UCSD-AML1 (cell line): Measurements from ENCODE around the gene PTPRN2.
"Not testable (repeated sequence)": the region's sequence is repeated elsewhere in the genome, so short reads cannot be mapped to it uniquely, and the experiment has no call there.

Experiments
- DNase-seq: peaks from one replicate; lab custom pipeline; 2025; ENCODE audit not compliant: unreplicated experiment; lab: John Stamatoyannopoulos, UW

The PTPRN2 gene

DNA sequence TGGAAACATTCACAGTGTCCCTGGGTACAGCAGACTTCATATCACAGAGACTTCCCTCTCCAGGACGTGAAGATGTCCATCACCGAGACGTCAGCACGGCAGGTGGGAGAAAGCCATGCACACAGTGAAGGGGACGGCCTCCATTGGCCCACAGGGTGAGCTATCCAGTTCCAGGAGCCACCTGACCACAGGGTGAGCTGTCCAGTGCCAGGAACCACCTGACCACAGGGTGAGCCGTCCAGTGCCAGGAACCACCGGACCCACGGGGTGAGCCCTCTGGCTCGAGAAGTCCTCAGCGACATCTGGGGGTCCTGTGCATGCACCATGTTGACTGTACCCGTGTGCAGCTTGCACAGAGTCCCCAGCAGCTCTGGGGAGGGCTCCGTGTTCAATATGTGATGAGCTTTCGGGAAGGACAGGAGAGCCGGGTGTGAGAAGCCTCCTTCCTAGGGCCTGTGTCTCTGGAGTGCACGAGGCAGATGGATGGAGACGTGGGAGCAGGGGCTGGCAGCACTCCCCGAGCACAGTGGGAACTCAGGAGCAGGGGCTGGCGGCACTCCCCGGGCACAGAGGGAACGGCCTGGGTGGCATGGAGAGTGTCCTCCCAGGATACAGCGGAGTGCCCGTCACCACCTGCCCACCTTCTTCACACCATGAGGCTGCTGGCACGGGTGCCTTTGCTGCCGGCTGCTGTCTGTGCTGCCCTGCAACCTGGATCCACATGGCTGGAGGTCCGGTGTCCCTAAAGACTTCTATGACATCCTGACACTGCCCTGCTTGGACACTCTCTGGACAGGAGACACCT lies 634.6 kb downstream of the PTPRN2 start:
- DNase-seq: no peak

DNA sequence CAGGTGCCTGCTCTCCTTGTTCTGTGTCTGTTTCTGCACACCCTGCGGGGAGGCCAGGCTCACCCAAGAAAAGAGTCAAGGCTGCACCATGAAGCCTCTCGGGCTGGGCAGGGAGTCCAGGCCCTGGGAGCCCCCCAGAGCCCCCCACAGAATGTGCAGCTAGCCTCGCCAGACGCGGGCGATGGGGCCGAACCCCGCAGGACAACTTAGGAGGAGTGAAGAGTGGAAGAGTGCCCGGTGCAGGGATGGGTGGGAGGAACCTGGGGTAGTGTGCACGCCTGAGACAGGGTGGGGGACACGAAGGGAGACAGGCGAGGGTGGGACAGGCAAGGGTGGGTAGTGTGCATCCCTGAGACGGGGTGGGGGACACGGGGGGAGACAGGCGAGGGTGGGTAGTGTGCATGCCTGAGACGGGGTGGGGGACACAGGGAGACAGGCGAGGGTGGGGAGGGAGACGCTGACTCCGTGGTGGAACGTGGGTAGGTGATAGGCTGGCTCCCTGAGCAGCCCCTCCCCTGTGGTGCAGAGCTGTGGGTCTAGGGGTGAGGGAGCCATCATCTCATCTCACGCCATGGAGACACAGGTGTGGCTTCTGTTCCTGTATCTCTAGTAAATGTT lies 635.5 kb downstream of the PTPRN2 start:
- DNase-seq: no peak

DNA sequence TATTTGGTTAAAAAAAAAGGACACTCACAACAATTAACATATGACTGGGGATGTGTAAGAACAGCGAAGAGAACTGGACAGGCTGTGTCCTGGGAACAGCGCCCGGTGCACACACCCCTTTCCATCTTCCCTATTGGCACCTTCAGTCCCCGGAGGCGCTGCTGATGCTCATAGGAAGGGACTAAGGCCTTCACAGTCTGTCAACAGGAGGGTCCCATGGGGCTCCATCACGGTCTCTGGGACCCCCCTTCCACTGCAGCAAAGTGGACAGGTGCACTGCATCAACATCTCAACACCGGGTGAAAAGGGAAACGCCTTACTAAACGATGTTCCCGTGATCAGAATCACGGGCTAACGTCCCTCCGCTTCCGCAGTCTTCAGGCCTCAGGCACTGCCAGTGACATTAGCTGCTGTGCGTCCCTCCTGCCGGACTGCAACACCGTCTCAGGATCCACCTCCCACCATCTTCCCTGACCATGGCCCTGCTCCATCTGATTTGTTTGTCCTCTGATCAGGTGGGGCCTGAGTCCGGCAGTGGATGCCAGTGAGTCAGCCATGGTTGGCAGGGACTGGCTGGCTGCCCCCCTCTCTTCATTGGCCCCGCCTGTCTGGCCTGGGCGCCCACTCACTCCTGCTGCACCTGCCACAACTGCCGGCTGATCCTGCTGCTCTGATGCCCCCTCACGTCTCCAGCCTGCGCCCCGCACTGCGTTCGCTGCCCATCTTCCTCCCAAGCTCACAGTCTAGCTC lies 636.1 kb downstream of the PTPRN2 start:
- no peak for DNase-seq

DNA sequence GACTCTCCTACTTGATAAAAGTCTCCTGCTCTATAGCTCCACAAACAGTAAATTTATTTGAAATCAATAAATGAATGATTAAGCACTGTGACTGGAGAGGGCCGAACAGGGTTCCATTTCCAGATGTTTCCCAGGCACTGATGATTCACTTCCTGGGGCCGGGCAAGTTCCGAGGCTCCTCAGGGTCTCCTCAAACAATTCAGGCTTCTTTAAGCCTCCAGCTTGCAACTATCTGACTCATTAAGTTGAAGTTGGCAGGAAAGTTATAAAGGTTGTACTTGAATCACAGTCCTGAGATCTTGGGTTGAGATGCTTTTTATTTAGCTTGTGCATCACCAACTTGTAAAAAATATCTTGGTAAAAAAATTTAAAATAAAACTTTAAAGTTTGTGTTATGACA lies 637.9 kb downstream of the PTPRN2 start:
- DNase-seq: no peak

- DNase-seq: no peak
Observed at GRCh38 chr7:157947504-157947903, 640.1 kb downstream of the PTPRN2 start.

- DNase-seq: no peak
Observed at GRCh38 chr7:157946398-157947060, 641.1 kb downstream of the PTPRN2 start.

GRCh38 chr7:157945401-157945800 lies 642.2 kb downstream of the PTPRN2 start:
- no peak for DNase-seq

- no peak for DNase-seq
Observed at GRCh38 chr7:157944734-157945291, 642.8 kb downstream of the PTPRN2 start.

DNA sequence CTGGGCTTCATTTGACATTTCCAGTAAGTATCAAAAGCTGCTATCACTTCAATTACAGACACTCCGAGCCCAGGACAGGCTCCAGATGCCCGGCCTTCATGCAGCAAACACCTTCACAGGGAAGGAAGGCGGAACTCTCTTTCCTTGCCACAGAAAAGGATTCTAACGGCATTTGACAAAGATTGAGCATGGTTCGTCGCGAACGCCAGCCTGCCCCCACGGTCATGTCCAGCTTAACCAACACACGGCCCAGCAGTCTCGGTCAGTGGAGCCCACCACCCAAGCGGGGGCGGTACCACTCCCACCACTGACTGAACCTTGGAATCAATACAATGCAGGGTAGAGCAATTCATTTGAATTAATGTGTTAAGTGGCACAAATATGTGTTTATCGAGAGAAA lies 643.6 kb downstream of the PTPRN2 start:
- DNase-seq: no peak

DNA sequence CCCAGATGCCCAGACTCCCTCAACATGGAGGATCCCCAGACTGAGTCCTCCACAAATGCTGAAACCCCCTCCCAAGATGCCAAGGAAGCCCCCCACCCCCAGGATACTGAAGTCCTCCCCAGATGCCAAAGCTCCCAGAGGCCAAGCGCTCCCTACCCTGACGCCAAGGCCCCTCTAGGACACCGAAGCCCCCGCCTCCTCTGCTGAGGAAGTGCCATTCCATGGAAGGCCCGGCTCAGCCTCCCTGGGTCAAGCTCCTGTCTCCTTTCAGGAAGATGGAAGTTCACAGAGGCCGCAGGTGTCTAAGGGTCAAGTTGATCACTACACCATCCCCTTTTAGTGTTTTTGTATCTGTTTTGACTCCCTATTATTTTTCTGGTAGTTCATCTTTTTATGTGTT lies 644.1 kb downstream of the PTPRN2 start:
- no peak for DNase-seq

DNA sequence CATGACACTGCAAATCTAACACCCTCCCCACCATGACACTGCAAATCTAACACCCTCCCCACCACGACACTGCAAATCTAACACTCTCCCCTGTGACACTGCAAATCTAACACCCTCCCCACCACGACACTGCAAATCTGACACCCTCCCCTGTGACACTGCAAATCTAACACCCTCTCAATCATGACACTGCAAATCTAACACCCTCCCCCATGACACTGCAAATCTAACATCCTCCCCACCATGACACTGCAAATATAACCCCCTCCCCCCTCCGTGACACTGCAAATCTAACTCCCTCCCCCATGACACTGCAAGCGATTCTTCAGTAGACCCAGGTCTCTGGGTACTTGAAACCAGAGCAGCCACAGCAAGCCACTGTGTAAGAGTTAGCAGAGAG lies 646.4 kb downstream of the PTPRN2 start:
- DNase-seq: no peak

GRCh38 chr7:157940497-157940896 lies 647.1 kb downstream of the PTPRN2 start:
- DNase-seq: no peak

- DNase-seq: no peak
Observed at GRCh38 chr7:157938211-157938610, 649.4 kb downstream of the PTPRN2 start.

DNA sequence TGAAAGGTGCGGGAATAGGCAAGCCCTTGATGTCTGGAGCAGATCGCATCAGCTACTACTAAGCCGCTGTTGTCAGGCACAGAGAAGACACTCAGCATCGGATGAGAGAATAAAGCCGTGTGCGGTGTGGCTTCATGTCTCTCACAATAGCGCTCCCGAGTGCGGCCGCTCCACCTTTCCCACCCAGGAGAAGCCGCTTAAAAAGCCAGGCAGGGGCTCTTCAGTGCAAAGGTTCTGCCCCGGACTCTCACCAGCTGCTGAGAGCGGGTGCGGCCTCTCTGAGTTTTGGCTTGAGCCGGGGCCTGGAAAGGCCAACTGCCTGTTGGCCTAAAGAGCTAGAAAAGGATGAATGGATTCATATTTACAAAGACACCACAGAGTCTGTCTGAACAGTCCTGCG lies 650.2 kb downstream of the PTPRN2 start:
- DNase-seq: no peak

DNA sequence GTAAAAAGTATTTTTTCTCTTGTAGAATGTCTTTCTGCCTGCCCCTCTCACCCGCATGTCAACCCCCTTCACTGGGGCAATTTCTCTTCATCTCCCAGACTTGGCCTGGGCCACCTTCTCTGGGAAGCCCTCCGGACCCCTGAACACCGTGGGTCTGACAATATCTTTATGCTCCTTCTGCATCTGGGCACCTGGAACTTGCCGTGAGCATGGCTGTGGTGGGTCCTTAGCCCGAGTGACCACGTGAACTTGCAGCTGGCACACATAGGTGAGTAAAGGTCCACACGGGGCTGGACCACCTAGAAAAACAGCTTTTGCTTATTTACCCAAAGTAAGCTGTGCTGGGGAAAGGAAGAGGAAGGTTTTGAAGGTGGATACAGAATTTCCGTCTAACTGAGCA lies 650.6 kb downstream of the PTPRN2 start:
- no peak for DNase-seq

DNA sequence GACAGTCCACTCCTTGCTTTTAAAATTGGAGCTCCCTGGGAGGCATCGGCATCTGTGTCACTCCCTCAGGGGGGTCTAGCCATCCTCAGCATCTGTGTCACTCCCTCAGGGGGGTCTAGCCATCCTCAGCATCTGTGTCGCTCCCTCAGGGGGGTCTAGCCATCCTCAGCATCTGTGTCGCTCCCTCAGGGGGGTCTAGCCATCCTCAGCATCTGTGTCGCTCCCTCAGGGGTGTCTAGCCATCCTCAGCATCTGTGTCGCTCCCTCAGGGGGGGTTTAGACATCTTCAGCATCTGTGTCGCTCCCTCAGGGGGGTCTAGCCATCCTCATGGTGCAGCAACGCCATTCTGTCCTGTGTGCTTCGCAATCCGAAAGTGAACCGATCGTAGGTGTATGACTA lies 651.9 kb downstream of the PTPRN2 start:
- not testable (repeated sequence) for DNase-seq

- DNase-seq: not testable (repeated sequence)
Observed at GRCh38 chr7:157933219-157934155, 654.1 kb downstream of the PTPRN2 start.

DNA sequence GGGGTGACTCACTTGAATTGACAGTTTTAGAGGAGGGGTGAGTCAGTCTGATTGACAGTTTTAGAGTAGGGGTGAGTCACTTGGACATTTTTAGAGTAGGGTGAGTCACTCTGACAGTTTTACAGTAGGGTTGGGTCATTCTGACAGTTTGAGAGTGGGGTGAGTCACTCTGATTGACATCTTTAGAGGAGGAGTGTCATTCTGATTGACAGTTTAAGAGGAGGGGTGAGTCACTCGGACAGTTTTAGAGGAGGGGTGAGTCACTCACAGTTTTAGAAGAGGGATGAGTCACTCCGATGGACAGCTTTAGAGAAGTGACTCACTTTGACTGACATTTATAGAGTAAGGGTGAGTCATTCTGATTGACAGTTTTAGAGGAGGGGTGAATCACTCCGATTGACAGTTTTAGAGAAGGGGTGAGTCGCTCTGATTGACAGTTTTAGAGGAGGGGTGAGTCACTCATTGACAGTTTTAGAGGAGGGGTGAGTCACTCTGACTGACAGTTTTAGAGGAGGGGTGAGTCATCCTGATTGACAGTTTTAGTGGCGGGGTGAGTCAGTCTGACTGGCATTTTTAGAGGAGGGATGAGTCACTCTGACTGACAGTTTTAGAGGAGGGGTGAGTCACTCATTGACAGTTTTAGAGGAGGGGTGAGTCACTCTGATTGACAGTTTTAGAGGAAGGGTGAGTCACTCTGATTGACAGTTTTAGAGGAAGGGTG lies 655.0 kb downstream of the PTPRN2 start:
- no peak for DNase-seq

GRCh38 chr7:157930926-157931466 lies 656.6 kb downstream of the PTPRN2 start:
- DNase-seq: no peak
